ENCODE data around the gene PDLIM3. TPM values are rescaled to one million over a fixed set of nuclear protein-coding genes. Genes with fewer than 3 reads are reported as not detected.

PDLIM3 gene
- polyA plus RNA-seq, 3 donors, result not detected

DNA sequence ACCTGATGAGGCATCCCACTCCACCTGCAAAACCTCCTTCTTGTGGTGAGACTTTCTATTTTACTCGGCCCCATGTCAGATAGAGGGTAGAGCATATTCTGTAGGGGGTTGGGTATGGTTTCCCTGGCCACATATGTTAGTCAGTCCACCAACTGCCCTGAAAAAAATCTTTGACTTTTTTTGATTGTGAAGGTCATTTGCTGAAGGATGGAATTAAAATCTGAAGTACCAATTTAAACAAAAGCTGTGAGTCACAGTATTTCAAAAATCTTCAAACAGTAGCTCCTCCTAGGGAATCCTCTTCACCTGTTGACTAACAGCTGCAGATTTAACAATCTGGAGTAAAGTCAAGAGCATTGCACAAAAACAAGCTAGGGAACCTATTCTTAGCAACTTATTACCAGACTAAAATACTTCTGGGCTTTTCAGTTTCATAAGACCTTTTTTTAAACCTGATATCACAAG is 55.8 kb downstream of the PDLIM3 start:
- Histone ChIP-seq H3K4me3 (replicated peaks in 1 of 3; ENCODE audit: low read depth in 2 of 3, low read length in 3 of 3) (no peak overlapping the region), H3K4me2 (replicated peaks; ENCODE audit: extremely low read depth, low read length, poor library complexity, severe bottlenecking) (no peak overlapping the region), H3K9ac (ENCODE audit: insufficient read depth, low read length, poor library complexity, severe bottlenecking) (no peak overlapping the region), H2AFZ (ENCODE audit: insufficient read depth, low read depth, low read length, poor library complexity, severe bottlenecking) (no peak overlapping the region), H3K27ac (ENCODE audit: low read depth in 1 of 2, low read length in 2 of 2) (no peak overlapping the region), H3K9me3 (replicated peaks in 1 of 2; ENCODE audit: control insufficient read depth in 1 of 2, insufficient read depth in 1 of 2, low read length in 2 of 2) (no peaks in the 10 kb centered on the region), H3K27me3 (ENCODE audit: control insufficient read depth in 2 of 2, insufficient read depth in 2 of 2, low read length in 2 of 2) (peaks cover 28 to 40% of the 10 kb centered on the region in 2 donors), H3K36me3 (replicated peaks in 1 of 2; ENCODE audit: control insufficient read depth in 1 of 2, insufficient read depth in 2 of 2, low read length in 2 of 2) (no peaks in the 10 kb centered on the region), H4K20me1 (ENCODE audit: insufficient read depth, low read length) (no peaks in the 10 kb centered on the region), H3K4me1 (ENCODE audit: control insufficient read depth in 1 of 2, insufficient read depth in 2 of 2, low read length in 2 of 2) (no peaks in the 10 kb centered on the region), H3K79me2 (ENCODE audit: insufficient read depth, low read length) (no peaks in the 10 kb centered on the region)
- Mint-ChIP-seq H3K4me1 (no peaks in the 10 kb centered on the region), H3K36me3 (no peaks in the 10 kb centered on the region), H3K27ac (no peak overlapping the region), H3K4me3 (peak overlapping the region in 1 of 2 donors; percentile 28), H3K27me3 (ENCODE audit: low read depth in 3 of 3) (peaks cover 29 to 64% (median 29%) of the 10 kb centered on the region in 3 donors), H3K9me3 (peaks cover 0 to 3% (median 0%) of the 10 kb centered on the region in 7 donors)
- intact Hi-C loops (cut with micrococcal nuclease), result no loop called here
- WGBS (ENCODE audit: insufficient coverage), result no CpG with 5 or more reads among the region's 1 CpG
- DNase-seq, result no peak
- TF ChIP-seq, protein P1, sequence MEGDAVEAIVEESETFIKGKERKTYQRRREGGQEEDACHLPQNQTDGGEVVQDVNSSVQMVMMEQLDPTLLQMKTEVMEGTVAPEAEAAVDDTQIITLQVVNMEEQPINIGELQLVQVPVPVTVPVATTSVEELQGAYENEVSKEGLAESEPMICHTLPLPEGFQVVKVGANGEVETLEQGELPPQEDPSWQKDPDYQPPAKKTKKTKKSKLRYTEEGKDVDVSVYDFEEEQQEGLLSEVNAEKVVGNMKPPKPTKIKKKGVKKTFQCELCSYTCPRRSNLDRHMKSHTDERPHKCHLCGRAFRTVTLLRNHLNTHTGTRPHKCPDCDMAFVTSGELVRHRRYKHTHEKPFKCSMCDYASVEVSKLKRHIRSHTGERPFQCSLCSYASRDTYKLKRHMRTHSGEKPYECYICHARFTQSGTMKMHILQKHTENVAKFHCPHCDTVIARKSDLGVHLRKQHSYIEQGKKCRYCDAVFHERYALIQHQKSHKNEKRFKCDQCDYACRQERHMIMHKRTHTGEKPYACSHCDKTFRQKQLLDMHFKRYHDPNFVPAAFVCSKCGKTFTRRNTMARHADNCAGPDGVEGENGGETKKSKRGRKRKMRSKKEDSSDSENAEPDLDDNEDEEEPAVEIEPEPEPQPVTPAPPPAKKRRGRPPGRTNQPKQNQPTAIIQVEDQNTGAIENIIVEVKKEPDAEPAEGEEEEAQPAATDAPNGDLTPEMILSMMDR (IDR thresholded peaks at IDR 0.05), result no peak

DNA sequence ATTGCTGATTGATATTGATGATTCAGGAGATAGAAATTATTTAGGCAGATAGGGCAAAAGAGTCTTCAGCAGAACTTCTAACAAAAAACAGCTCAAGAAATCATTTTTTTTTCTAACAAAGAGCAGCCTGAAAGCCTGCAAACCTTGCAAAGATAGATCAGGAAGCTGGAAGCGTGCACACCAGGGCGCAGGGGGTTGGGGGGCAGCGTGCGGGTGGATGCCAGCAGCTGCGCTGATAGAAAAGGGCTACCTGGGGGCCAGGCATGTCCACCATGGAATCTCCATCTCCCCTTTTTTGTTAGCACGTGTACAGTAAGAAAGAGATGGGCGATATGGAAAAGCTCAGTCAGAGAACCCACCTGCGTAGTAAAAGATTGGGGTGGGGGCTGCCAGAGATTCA is 62.1 kb downstream of the PDLIM3 start:
- Histone ChIP-seq H2AFZ (ENCODE audit: insufficient read depth, low read depth, low read length, poor library complexity, severe bottlenecking) (no peak overlapping the region), H3K4me2 (replicated peaks; ENCODE audit: extremely low read depth, low read length, poor library complexity, severe bottlenecking) (no peak overlapping the region)

More for the DNA sequence above, 62.1 kb downstream of the PDLIM3 start:
- H3K27ac ChIP-seq (ENCODE audit: low read depth in 1 of 2, low read length in 2 of 2), result no peak overlapping the region
- H3K4me1 Mint-ChIP-seq, result peaks cover 10% of the 10 kb centered on the region
- intact Hi-C loops (cut with micrococcal nuclease), result no loop called here
- peaks cover 10 to 11% of the 10 kb centered on the region in 2 donors for H3K4me1 ChIP-seq (ENCODE audit: control insufficient read depth in 1 of 2, insufficient read depth in 2 of 2, low read length in 2 of 2)
- peaks cover 0 to 24% (median 10%) of the 10 kb centered on the region in 7 donors for H3K9me3 Mint-ChIP-seq
- H3K9me3 ChIP-seq (replicated peaks in 1 of 2; ENCODE audit: control insufficient read depth in 1 of 2, insufficient read depth in 1 of 2, low read length in 2 of 2), result peaks cover 0 to 10% of the 10 kb centered on the region in 2 donors
- H3K4me3 ChIP-seq (replicated peaks in 1 of 3; ENCODE audit: low read depth in 2 of 3, low read length in 3 of 3), result no peak overlapping the region
- no peaks in the 10 kb centered on the region for H3K36me3 ChIP-seq (replicated peaks in 1 of 2; ENCODE audit: control insufficient read depth in 1 of 2, insufficient read depth in 2 of 2, low read length in 2 of 2)
- peaks cover 44 to 72% (median 58%) of the 10 kb centered on the region in 3 donors for H3K27me3 Mint-ChIP-seq (ENCODE audit: low read depth in 3 of 3)
- H3K27ac Mint-ChIP-seq, result no peak overlapping the region
- no peaks in the 10 kb centered on the region for H3K79me2 ChIP-seq (ENCODE audit: insufficient read depth, low read length)
- H4K20me1 ChIP-seq (ENCODE audit: insufficient read depth, low read length), result no peaks in the 10 kb centered on the region
- H3K4me3 Mint-ChIP-seq, result peak overlapping the region in 1 of 2 donors; percentile 67
- H3K36me3 Mint-ChIP-seq, result peaks cover 1 to 3% of the 10 kb centered on the region in 2 donors
- no peak for DNase-seq
- H3K9ac ChIP-seq (ENCODE audit: insufficient read depth, low read length, poor library complexity, severe bottlenecking), result no peak overlapping the region
- 87% methylated on average over 3 of the region's 8 CpGs for WGBS (ENCODE audit: insufficient coverage)
- peaks cover 37 to 61% of the 10 kb centered on the region in 2 donors for H3K27me3 ChIP-seq (ENCODE audit: control insufficient read depth in 2 of 2, insufficient read depth in 2 of 2, low read length in 2 of 2)
- TF ChIP-seq, protein P1 (IDR thresholded peaks at IDR 0.05), result no peak

All from CD14-positive monocyte (primary cell).